ENCODE results near the gene WDR31.
A peak's percentile ranks its signal among the peaks of the same experiment; 100 is the strongest.
"Not testable (repeated sequence)": the region's sequence is repeated elsewhere in the genome, so short reads cannot be mapped to it uniquely, and the experiment has no call there.

The WDR31 gene

GRCh38 chr9:113296796-113297558 is 43.1 kb downstream of the WDR31 start:
- no peak for DNase-seq

DNA sequence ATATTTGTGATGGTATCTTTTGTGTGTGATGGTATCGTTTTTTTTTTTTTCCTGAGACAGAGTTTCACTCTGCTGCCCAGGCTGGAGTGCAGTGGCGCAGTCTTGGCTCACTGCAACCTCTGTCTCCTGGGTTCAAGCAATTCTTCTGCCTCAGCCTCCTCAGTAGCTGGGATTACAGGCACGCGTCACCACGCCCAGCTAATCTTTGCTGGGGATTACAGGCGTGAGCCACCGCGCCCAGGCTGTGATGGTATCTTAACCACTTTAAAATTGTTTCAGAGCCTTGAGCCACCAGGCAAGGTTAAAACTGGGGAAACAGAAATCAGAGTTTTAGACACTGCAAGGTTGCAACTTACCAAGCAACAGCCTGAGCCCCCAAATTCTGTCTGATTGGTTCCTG is 43.8 kb downstream of the WDR31 start:
- not testable (repeated sequence) for DNase-seq

DNA sequence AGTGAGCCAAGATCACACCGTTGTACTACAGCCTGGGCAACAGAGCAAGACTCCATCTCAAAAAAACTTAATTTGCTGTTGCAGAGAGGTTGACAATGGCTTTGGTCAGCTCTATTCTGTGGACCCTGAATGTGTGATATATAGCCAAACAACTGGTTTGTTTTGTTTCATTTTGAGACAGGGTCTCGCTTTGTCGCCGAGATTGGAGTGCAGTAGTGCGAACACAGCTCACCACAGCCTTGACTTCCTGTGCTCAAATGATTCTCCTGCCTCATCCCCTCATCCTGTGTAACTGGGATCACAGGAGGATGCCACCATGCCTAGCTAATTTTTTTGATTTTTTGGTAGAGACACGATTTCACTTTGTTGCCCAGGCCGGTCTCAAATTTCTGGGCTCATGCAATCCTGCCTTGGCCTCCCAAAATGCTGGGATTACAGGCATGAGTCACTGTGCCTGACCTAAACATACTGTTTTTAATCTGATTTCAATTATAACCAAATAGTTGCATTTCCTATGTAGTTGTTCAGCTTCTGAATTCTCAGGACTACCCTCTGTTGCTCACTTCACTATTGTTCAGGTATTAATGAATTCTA is 46.7 kb downstream of the WDR31 start:
- DNase-seq, result no peak

DNA sequence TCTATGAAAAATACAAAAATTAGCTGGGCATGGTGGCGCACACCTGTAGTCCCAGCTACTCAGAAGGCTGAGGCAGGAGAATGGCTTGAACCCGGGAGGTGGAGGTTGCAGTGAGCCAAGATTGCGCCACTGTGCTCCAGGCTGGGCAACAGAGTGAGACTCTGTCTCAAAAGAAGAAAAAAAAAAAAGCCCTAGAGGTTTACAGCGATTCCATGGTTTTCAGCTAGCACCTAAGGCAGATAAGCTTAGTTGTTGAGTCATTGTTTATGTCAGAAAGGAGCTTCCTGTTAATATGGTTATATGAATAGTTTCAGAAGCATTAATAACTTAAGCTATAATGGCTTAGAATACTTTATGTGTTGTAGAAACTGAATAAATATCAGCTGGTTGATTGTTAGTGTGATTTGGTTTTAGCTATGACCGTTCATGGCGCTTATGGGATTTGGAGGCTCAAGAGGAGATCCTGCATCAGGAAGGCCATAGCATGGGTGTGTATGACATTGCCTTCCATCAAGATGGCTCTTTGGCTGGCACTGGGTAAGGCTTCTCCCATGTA is 49.9 kb downstream of the WDR31 start:
- DNase-seq, result no peak

DNA sequence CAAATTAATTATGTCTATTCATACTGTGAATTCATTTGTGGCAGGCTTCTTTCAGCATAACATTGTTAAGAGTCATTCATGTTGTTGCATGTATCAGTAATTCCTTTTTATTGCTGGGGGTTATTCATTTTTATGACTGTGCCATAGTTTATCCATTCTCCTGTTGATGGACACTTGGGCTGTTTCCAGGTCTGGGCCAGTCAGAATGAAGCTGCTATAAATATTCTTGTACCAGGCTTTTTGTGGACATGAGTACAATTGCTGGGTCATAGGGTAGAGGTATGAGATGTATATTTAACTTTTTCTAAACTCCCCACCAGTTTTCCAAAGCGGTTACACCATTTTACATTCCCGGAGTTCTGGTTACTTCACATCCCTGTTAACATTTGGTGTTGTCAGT is 51.0 kb downstream of the WDR31 start:
- DNase-seq, result no peak

GRCh38 chr9:113281356-113281755 is 58.7 kb downstream of the WDR31 start:
- DNase-seq, result no peak

DNA sequence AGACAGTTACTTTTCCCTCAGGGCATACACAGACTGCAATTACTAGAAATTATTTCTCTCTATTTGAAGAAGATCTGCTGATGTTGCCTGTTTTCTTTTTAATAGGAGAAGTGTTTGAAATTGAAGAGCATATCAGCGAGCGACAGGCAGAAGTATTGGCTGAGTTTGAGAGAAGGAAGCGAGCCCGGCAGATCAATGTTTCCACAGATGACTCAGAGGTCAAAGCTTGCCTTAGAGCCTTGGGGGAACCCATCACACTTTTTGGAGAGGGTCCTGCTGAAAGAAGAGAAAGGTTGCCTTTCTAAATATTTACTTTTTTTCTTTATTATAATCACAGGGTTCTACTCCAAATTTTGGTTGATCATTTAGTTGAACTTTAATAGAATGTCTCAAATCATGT is 61.2 kb downstream of the WDR31 start:
- no peak for DNase-seq

- peak; percentile 94 for DNase-seq
Measured at GRCh38 chr9:113275157-113276131, 64.6 kb downstream of the WDR31 start, which contains the start of the genes CDC26 and PRPF4. Gene CDC26 (minus strand): TSS chr9:113275572. CDS start chr9:113272507, 3,065 bp downstream. Gene PRPF4 (plus strand): TSS chr9:113275658. CDS start chr9:113275744, 86 bp downstream.

DNA sequence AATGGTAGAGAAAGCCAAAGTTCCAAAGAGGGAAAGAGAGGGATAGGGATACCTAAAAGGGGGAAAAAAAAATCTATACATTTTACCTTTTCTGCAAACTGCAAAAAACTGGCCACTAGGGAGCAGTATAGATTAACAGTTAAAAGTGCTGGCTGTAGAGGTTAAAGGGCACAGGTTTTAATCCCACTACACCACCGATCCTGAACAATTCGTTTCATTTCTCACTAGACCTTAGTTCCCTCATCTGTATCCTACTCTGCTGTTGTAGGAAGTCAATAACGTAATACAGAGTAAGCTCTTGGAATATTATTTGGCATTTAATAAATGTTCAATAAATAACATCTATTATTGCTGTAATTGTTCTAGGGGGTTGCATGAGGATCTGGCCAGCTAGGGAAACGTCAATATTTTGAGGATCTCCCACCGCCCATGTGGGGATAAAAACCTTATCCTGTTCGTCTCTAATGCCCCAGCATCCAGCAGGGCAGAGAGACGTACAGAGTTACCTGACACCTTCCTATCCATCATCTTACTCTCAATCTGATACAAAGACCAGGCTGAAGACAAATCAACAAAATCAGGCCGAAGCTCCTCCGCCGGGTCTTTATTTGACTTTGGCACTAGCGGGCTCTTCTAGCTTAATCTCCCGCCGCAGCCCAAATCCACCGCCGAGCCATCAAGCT is 65.5 kb downstream of the WDR31 start:
- DNase-seq, result peak; percentile 36

DNA sequence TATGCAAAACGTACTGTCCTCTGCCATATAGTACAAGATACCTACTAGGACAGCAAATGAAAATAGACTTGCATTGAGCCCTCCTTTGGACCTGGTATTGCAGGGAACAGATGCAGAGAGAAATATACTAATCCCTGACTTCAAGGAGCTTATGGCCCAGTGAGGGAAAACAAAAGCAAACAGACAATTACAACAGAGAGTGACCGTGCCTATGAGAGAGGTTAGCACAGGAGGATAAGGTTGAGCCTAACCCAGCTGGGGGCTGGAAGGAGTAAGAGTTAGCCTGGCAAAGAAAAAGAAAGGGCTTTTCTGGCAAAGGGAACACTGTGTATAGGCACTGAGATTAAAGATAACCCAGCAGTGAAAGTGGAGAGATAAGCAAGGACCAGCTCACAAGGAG is 70.2 kb downstream of the WDR31 start:
- DNase-seq, result no peak

DNA sequence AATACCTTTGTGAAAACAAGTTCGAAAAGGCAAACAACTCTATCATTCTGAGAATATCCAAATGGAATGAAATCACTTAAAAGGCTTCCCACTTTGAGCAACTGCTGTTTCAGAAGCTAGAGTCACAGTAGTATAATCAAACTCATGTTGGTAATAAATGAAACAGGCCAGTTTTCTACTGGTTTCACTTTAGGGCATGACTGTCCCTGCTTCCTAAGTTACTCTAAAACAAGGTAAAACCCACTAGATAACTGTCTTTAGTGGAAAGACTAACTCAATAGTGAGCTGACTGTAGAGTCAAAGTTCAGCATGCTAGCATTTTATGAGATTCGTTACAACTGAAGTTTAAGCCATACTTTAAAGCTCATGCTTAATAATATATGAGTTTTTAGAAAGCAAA is 70.7 kb downstream of the WDR31 start:
- no peak for DNase-seq

GRCh38 chr9:113267911-113268566 is 72.0 kb downstream of the WDR31 start:
- DNase-seq, result no peak

DNA sequence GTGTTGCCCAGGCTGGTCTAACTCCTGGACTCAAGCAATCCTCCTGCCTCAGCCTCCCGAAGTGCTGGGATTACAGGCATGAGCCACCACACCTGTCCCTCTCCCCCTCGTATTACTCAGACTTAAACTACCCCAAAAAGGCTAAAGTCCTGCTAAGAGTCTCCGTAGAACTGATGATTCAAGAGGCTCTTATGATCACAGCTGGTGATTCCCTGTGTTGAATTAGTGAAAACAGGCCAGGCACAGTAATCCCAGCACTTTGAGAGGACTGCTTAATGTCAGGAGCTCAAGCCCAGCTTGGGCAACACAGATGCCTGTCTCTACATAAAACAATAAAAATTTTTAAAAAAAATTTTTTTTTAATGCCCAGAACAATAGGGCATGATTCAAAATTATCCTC is 73.9 kb downstream of the WDR31 start:
- DNase-seq, result no peak
